OCI-LY7 (cell line): ENCODE data around the gene HEPHL1. TPM values are rescaled to one million over a fixed set of nuclear protein-coding genes. Genes with fewer than 3 reads are reported as not detected.
A peak's percentile ranks its signal among the peaks of the same experiment; 100 is the strongest.

Experiments used
- BruUV-seq: library from RNA; stranded (reverse); fragments of 400-500 nt; replicated peaks from 2 replicates; lab custom pipeline; 2021; lab: Mats Ljungman, UMichigan
- CTCF ChIA-PET: fragments of 300-600 bp; sonication (Branson Sonifier 250); formaldehyde crosslinking; loops from one replicate; lab custom pipeline; 2022; ENCODE audit warnings: antibody characterized with exemption; ENCODE audit not compliant: unreplicated experiment; lab: Charles Lee
- POLR2A ChIA-PET: fragments of 300-600 bp; sonication (Branson Sonifier 250); formaldehyde crosslinking; loops from one replicate; lab custom pipeline; 2022; ENCODE audit warnings: antibody characterized with exemption; lab: Charles Lee
- DNase-seq: peaks from one replicate; pipeline ENCODE4 v3.0.0-alpha.2; 2015; ENCODE audit warnings: low spot score
- H2AFZ ChIP-seq: fragments of 200-600 bp; sonication (generic), shearing (Covaris generic); 2 replicates; pipeline ENCODE4 v1.6.1; 2014; ENCODE audit warnings: mild to moderate bottlenecking, antibody characterized with exemption, low read length, moderate library complexity
- H3K27ac ChIP-seq: fragments of 200-600 bp; sonication (generic); 2 replicates; pipeline ENCODE4 v1.5.1; 2014; ENCODE audit warnings: mixed run types, low read depth, mild to moderate bottlenecking, moderate library complexity, low read length, inconsistent platforms; ENCODE audit not compliant: poor library complexity, severe bottlenecking
- H3K36me3 ChIP-seq: fragments of 200-600 bp; sonication (generic); 2 replicates; pipeline ENCODE4 v1.6.1; 2014; ENCODE audit warnings: mild to moderate bottlenecking, antibody characterized with exemption, low read length, moderate library complexity, mixed read lengths; ENCODE audit not compliant: insufficient read depth
- H3K4me1 ChIP-seq: fragments of 200-600 bp; sonication (generic); 2 replicates; pipeline ENCODE4 v1.5.1; 2014; ENCODE audit warnings: mild to moderate bottlenecking, low read length; ENCODE audit not compliant: insufficient read depth, poor library complexity, severe bottlenecking
- H3K4me2 ChIP-seq: fragments of 200-600 bp; sonication (generic); 2 replicates; pipeline ENCODE4 v1.6.1; 2014; ENCODE audit warnings: mild to moderate bottlenecking, low read length
- H3K4me3 ChIP-seq: fragments of 200-600 bp; sonication (generic); 2 replicates; pipeline ENCODE4 v1.5.1; 2014; ENCODE audit warnings: mild to moderate bottlenecking, low read depth, low read length; ENCODE audit not compliant: poor library complexity, severe bottlenecking
- H3K79me2 ChIP-seq: fragments of 200-600 bp; sonication (generic); 2 replicates; pipeline ENCODE4 v1.6.1; 2016; ENCODE audit warnings: low read depth, mild to moderate bottlenecking, low read length, moderate library complexity, mixed read lengths; ENCODE audit not compliant: insufficient read depth
- H3K9me2 ChIP-seq: fragments of 200-600 bp; sonication (generic); 2 replicates; pipeline ENCODE4 v1.6.1; 2016; ENCODE audit warnings: mild to moderate bottlenecking, low read length, mixed read lengths; ENCODE audit not compliant: insufficient read depth
- H3K9me3 ChIP-seq: fragments of 200-600 bp; sonication (generic); 2 replicates; pipeline ENCODE4 v1.6.1; 2014; ENCODE audit warnings: mild to moderate bottlenecking, mixed run types, low read length, mixed read lengths
- H4K20me1 ChIP-seq: fragments of 200-600 bp; sonication (generic); 2 replicates; pipeline ENCODE4 v1.6.1; 2014; ENCODE audit warnings: mild to moderate bottlenecking, antibody characterized with exemption, low read length, moderate library complexity, mixed read lengths; ENCODE audit not compliant: insufficient read depth
- CTCF ChIP-seq: fragments of 200-600 bp; sonication (generic); conservative IDR thresholded peaks from 2 replicates; pipeline ENCODE4 v1.5.1; 2014; ENCODE audit warnings: mild to moderate bottlenecking, antibody characterized with exemption, low read length, moderate library complexity, mixed read lengths
- EZH2phosphoT487 ChIP-seq: fragments of 200-600 bp; sonication (generic); IDR thresholded peaks from 2 replicates; pipeline ENCODE4 v1.6.1; 2018; ENCODE audit warnings: low read depth, borderline replicate concordance, mild to moderate bottlenecking, mixed run types, antibody characterized with exemption, low read length, moderate library complexity, mixed read lengths
- intact Hi-C: fragments of 100-400 bp; cut with micrococcal nuclease; formaldehyde crosslinking; loops from one replicate; pipeline ENCODE4 v1.10.0; 2022; ENCODE audit not compliant: unreplicated experiment
- total RNA-seq, 2 experiments: library from RNA; depleted of rRNA in 1 of 2; stranded (reverse); fragments of >200 nt in 1 of 2; shearing (Covaris generic) in 1 of 2; gene quantifications; 2 replicates each; pipeline ENCODE4 v1.2.3, GENCODE V29; 2014 to 2022

HEPHL1 gene
- total RNA-seq, 2 experiments from 2014 or later: not detected

- no peak for DNase-seq
- TSS peak; percentile 33 for BruUV-seq
- Histone ChIP-seq H3K4me1 (peaks cover 32% of the 10 kb centered on the region), H3K4me2 (peak overlapping the region; percentile 87; the same call in 1 of the 2 replicates), H3K9me3 (no peaks in the 10 kb centered on the region), H4K20me1 (peaks cover 23% of the 10 kb centered on the region), H2AFZ (no peak overlapping the region), H3K36me3 (no peaks in the 10 kb centered on the region), H3K4me3 (no peak overlapping the region), H3K9me2 (no peaks in the 10 kb centered on the region), H3K27ac (no peak overlapping the region), H3K79me2 (peaks cover 37% of the 10 kb centered on the region; the same call in 1 of the 2 replicates)
- TF ChIP-seq CTCF (no peak), EZH2phosphoT487 (no peak)
- ChIA-PET POLR2A (interaction anchor here (0.7 kb wide), 1 partner anchor 77 kb away, joined by 3 read pairs; no protein-coding TSS in a partner anchor), CTCF (no interaction called here)
- intact Hi-C loops: no loop called here
These were observed 110.6 kb downstream of the HEPHL1 start for GRCh38 chr11:94131718-94132115.

- peaks cover 23% of the 10 kb centered on the region for H4K20me1 ChIP-seq
- no peak overlapping the region; the same call in 1 of the 2 replicates for H3K4me2 ChIP-seq
- intact Hi-C loops: no loop called here
- peaks cover 31% of the 10 kb centered on the region for H3K4me1 ChIP-seq
- DNase-seq: no peak
- no peaks in the 10 kb centered on the region for H3K9me2 ChIP-seq
- CTCF ChIA-PET: no interaction called here
- BruUV-seq: no TSS peak
- TF ChIP-seq EZH2phosphoT487 (no peak), CTCF (no peak)
- no peaks in the 10 kb centered on the region for H3K9me3 ChIP-seq
- H3K79me2 ChIP-seq: peaks cover 37% of the 10 kb centered on the region; the same call in 1 of the 2 replicates
- no peak overlapping the region for H2AFZ ChIP-seq
- no peak overlapping the region for H3K4me3 ChIP-seq
- POLR2A ChIA-PET: interaction anchor here (0.7 kb wide), 1 partner anchor 77 kb away, joined by 3 read pairs; no protein-coding TSS in a partner anchor
- H3K36me3 ChIP-seq: no peaks in the 10 kb centered on the region
- H3K27ac ChIP-seq: no peak overlapping the region
These were observed 111.0 kb downstream of the HEPHL1 start for GRCh38 chr11:94132152-94132558.

- no peak overlapping the region for H3K4me2 ChIP-seq
- ChIA-PET POLR2A (no interaction called here), CTCF (no interaction called here)
- H3K4me1 ChIP-seq: peaks cover 23% of the 10 kb centered on the region
- H2AFZ ChIP-seq: no peak overlapping the region
- no peak overlapping the region for H3K4me3 ChIP-seq
- intact Hi-C loops: no loop called here
- H3K27ac ChIP-seq: no peak overlapping the region
- TF ChIP-seq CTCF (no peak), EZH2phosphoT487 (no peak)
- H3K9me3 ChIP-seq: no peaks in the 10 kb centered on the region
- no peaks in the 10 kb centered on the region for H3K9me2 ChIP-seq
- no peak for DNase-seq
- no TSS peak for BruUV-seq
- no peaks in the 10 kb centered on the region for H3K36me3 ChIP-seq
- H3K79me2 ChIP-seq: peaks cover 37% of the 10 kb centered on the region; the same call in 1 of the 2 replicates
- peaks cover 23% of the 10 kb centered on the region for H4K20me1 ChIP-seq
These were observed 111.8 kb downstream of the HEPHL1 start for GRCh38 chr11:94132823-94133408.
